GM12878 (cell line): Measurements from ENCODE around the gene UMPS.

ENCODE experiments used
- CEBPB ChIP-seq, 2 experiments: fragments of 150-350 bp in 1 of 2; IDR thresholded peaks; 2 replicates each; pipeline ENCODE4 v1.6.1; 2012 to 2014; ENCODE audit warnings: low read depth in 2 of 2, low read length in 2 of 2, borderline replicate concordance in 1 of 2, inconsistent platforms in 1 of 2
- YY1 ChIP-seq: IDR thresholded peaks from 2 replicates; pipeline ENCODE4 v1.6.1; 2011; ENCODE audit warnings: low read depth, mild to moderate bottlenecking, low read length
- TF ChIP-seq, protein P1 (sequence below), 3 experiments: IDR thresholded peaks in 2 of 3; conservative IDR thresholded peaks in 1 of 3; 2 replicates each; pipeline ENCODE4 v1.5.1; 2011; ENCODE audit warnings: low read depth in 3 of 3, low read length in 3 of 3, mild to moderate bottlenecking in 3 of 3, control low read depth in 2 of 3, moderate library complexity in 2 of 3, inconsistent platforms in 1 of 3, mixed read lengths in 1 of 3; ENCODE audit not compliant: control insufficient read depth in 2 of 3, insufficient read depth in 1 of 3; ENCODE audit errors: extremely low read depth in 1 of 3
- TF ChIP-seq, protein P2 (sequence below): fragments of 450-650 bp; IDR thresholded peaks from 2 replicates; pipeline ENCODE4 v1.6.1; 2016; ENCODE audit warnings: mild to moderate bottlenecking, moderate library complexity, borderline replicate concordance

DNA sequence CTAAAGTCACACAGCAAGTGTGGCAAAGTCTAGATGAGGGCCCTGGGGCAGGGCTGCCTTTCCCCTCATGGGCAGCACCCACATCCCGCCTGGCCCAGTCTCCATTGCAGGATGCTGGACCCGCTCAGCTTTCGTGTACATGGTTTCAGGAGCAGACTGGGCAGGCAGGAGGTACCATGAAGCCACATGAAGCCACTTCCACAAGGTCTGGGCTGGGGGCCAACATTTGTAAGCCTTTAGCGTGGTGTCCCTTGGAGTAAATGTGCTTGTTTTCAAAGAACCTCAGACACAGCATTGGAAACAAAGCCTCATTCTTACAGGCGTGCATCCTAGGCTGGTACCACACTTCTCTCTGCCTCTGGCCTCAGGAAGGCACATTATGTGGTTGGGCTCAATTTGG, 34.5 kb downstream of the UMPS start:
- TF ChIP-seq, protein P1, sequence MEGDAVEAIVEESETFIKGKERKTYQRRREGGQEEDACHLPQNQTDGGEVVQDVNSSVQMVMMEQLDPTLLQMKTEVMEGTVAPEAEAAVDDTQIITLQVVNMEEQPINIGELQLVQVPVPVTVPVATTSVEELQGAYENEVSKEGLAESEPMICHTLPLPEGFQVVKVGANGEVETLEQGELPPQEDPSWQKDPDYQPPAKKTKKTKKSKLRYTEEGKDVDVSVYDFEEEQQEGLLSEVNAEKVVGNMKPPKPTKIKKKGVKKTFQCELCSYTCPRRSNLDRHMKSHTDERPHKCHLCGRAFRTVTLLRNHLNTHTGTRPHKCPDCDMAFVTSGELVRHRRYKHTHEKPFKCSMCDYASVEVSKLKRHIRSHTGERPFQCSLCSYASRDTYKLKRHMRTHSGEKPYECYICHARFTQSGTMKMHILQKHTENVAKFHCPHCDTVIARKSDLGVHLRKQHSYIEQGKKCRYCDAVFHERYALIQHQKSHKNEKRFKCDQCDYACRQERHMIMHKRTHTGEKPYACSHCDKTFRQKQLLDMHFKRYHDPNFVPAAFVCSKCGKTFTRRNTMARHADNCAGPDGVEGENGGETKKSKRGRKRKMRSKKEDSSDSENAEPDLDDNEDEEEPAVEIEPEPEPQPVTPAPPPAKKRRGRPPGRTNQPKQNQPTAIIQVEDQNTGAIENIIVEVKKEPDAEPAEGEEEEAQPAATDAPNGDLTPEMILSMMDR (IDR thresholded peaks at IDR 0.05 in 2 of 3, conservative IDR thresholded peaks at IDR 0.05 in 1 of 3; ENCODE audit: control insufficient read depth in 2 of 3, extremely low read depth in 1 of 3, insufficient read depth in 1 of 3, low read depth in 3 of 3, low read length in 3 of 3), result no peak
- TF ChIP-seq CEBPB (IDR thresholded peaks at IDR 0.05; ENCODE audit: borderline replicate concordance in 1 of 2, low read depth in 2 of 2, low read length in 2 of 2) (no peak), YY1 (no peak)
- TF ChIP-seq, protein P2, sequence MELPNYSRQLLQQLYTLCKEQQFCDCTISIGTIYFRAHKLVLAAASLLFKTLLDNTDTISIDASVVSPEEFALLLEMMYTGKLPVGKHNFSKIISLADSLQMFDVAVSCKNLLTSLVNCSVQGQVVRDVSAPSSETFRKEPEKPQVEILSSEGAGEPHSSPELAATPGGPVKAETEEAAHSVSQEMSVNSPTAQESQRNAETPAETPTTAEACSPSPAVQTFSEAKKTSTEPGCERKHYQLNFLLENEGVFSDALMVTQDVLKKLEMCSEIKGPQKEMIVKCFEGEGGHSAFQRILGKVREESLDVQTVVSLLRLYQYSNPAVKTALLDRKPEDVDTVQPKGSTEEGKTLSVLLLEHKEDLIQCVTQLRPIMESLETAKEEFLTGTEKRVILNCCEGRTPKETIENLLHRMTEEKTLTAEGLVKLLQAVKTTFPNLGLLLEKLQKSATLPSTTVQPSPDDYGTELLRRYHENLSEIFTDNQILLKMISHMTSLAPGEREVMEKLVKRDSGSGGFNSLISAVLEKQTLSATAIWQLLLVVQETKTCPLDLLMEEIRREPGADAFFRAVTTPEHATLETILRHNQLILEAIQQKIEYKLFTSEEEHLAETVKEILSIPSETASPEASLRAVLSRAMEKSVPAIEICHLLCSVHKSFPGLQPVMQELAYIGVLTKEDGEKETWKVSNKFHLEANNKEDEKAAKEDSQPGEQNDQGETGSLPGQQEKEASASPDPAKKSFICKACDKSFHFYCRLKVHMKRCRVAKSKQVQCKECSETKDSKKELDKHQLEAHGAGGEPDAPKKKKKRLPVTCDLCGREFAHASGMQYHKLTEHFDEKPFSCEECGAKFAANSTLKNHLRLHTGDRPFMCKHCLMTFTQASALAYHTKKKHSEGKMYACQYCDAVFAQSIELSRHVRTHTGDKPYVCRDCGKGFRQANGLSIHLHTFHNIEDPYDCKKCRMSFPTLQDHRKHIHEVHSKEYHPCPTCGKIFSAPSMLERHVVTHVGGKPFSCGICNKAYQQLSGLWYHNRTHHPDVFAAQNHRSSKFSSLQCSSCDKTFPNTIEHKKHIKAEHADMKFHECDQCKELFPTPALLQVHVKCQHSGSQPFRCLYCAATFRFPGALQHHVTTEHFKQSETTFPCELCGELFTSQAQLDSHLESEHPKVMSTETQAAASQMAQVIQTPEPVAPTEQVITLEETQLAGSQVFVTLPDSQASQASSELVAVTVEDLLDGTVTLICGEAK, result no peak
